Esophagus muscularis mucosa (tissue), 4 donors: ENCODE data around the gene MINK1. TPM values are rescaled to one million over a fixed set of nuclear protein-coding genes. Genes with fewer than 3 reads are reported as not detected.

Source experiments
- DNase-seq: peaks from one replicate; pipeline ENCODE4 v3.0.0-alpha.2; 2017; ENCODE audit errors: extremely low spot score
- H3K27ac ChIP-seq, 4 donors: fragments of 200-600 bp; sonication (generic); replicated peaks in 1 of 4; 1 replicate in 3 of 4; 2 replicates in 1 of 4; pipeline ENCODE4 v1.5.1; 2016 to 2019; ENCODE audit warnings: mild to moderate bottlenecking in 1 of 4
- H3K27me3 ChIP-seq, 4 donors: fragments of 200-600 bp; sonication (generic); one replicate each; pipeline versions ENCODE4 v1.5.1 to v1.6.0; 2016 to 2019
- H3K36me3 ChIP-seq, 4 donors: fragments of 200-600 bp; sonication (generic); one replicate each; pipeline ENCODE4 v1.5.1; 2016 to 2019
- H3K4me1 ChIP-seq, 4 donors: fragments of 200-600 bp; sonication (generic); one replicate each; pipeline ENCODE4 v1.5.1; 2016 to 2019
- H3K4me3 ChIP-seq, 4 donors: fragments of 200-600 bp; sonication (generic); 1 replicate in 2 of 4; 2 replicates in 2 of 4; pipeline ENCODE4 v1.5.1; 2016 to 2019; ENCODE audit warnings: mild to moderate bottlenecking in 4 of 4, moderate library complexity in 1 of 4
- H3K9me3 ChIP-seq, 4 donors: fragments of 200-600 bp; sonication (generic); 1 replicate in 3 of 4; 2 replicates in 1 of 4; pipeline ENCODE4 v1.5.1; 2016 to 2019
- CTCF ChIP-seq, 3 experiments: fragments of 200-600 bp in 2 of 3; fragments of 450-650 bp in 1 of 3; sonication (generic) in 2 of 3; IDR thresholded peaks; one replicate each; pipeline ENCODE4 v1.5.1; 2017 to 2019; ENCODE audit warnings: antibody characterized with exemption in 3 of 3, mild to moderate bottlenecking in 2 of 3, moderate library complexity in 1 of 3
- EP300 ChIP-seq: sonication (generic); formaldehyde crosslinking; IDR thresholded peaks from one replicate; pipeline ENCODE4 v1.6.1; 2017; ENCODE audit warnings: antibody characterized with exemption
- POLR2A ChIP-seq: fragments of 450-650 bp; IDR thresholded peaks from one replicate; pipeline ENCODE4 v1.6.1; 2017; ENCODE audit warnings: antibody characterized with exemption, moderate library complexity, mild to moderate bottlenecking, low read depth
- POLR2AphosphoS5 ChIP-seq, 2 donors: sonication (generic); formaldehyde crosslinking; IDR thresholded peaks; one replicate each; pipeline ENCODE4 v1.6.1; 2017; ENCODE audit warnings: antibody characterized with exemption in 2 of 2
- WGBS: methylation state at CpG from one replicate; pipeline ENCODE4 v1.1.5; 2018; 5-methylcytosine and 5-hydroxymethylcytosine counted together
- intact Hi-C: fragments of 100-400 bp; cut with DNase I; formaldehyde crosslinking; loops from one replicate; pipeline ENCODE4 v1.15.1; 2023
- total RNA-seq, 4 donors: library from RNA; depleted of rRNA; stranded (reverse); fragments of >200 nt; gene quantifications; one replicate each; pipeline versions ENCODE4 v1.1.0 to v1.2.1, GENCODE V29; 2016

The MINK1 gene
- total RNA-seq, 4 donors from 2014 or later, result 28.8 to 55.2 (median 38.8) TPM

GRCh38 chr17:4947010-4947410 is 113.9 kb downstream of the MINK1 start:
- no peak for DNase-seq
- H3K27me3 ChIP-seq, result no peaks in the 10 kb centered on the region
- TF ChIP-seq EP300, result no peak
- no peak for TF ChIP-seq POLR2AphosphoS5 (IDR thresholded peaks at IDR 0.05)
- TF ChIP-seq CTCF (IDR thresholded peaks at IDR 0.05), result no peak
- TF ChIP-seq POLR2A, result no peak
- peaks cover 17 to 55% (median 47%) of the 10 kb centered on the region in 4 donors for H3K36me3 ChIP-seq
- H3K27ac ChIP-seq, result peak overlapping the region; percentile 94 to 100 (median 98)
- peak overlapping the region; percentile 87 to 100 (median 100) for H3K4me3 ChIP-seq
- intact Hi-C loops, result no loop called here
- peaks cover 0 to 2% (median 0%) of the 10 kb centered on the region in 4 donors for H3K9me3 ChIP-seq
- WGBS, result 1% methylated on average over 7 of the region's 7 CpGs
- peaks cover 45 to 85% (median 78%) of the 10 kb centered on the region in 4 donors for H3K4me1 ChIP-seq

Other genes with a start within 250 kb of the MINK1 start
- gene SMTNL2, start 248.8 kb upstream of the MINK1 start, total RNA-seq, result 1 to 10 TPM; 3.0 to 7.2 (median 4.7) TPM
- not detected for gene ALOX15, start 191.7 kb upstream of the MINK1 start, total RNA-seq
- gene PELP1, start 129.2 kb upstream of the MINK1 start, total RNA-seq, result 10 to 100 TPM; 17.0 to 35.0 (median 24.0) TPM
- gene ARRB2, start 122.7 kb upstream of the MINK1 start, total RNA-seq, result 10 to 100 TPM; 25.4 to 41.4 (median 31.4) TPM
- 10 to 100 TPM; 23.3 to 36.4 (median 26.6) TPM for gene MED11, start 101.9 kb upstream of the MINK1 start, total RNA-seq
- under 1 TPM in 3 of 4 donors, not detected in 1; 0.23 to 0.50 (median 0.42) TPM for gene ZMYND15, start 93.5 kb upstream of the MINK1 start, total RNA-seq
- gene CXCL16, start 93.4 kb upstream of the MINK1 start, total RNA-seq, result 10 to 100 TPM in 2 of 4 donors, 1 to 10 TPM in 2; 5.8 to 21.7 (median 9.4) TPM
- not detected for gene TM4SF5, start 61.5 kb upstream of the MINK1 start, total RNA-seq
- 1 to 10 TPM in 3 of 4 donors, under 1 TPM in 1; 0.86 to 3.3 (median 2.6) TPM for gene VMO1, start 47.0 kb upstream of the MINK1 start, total RNA-seq
- gene GLTPD2, start 44.4 kb upstream of the MINK1 start, total RNA-seq, result not detected
- 100 to 1,000 TPM; 162 to 205 (median 190) TPM for gene PSMB6, start 37.2 kb upstream of the MINK1 start, total RNA-seq
- gene PLD2, start 26.2 kb upstream of the MINK1 start, total RNA-seq, result 10 to 100 TPM in 3 of 4 donors, 1 to 10 TPM in 1; 9.6 to 15.2 (median 12.0) TPM
- 1 to 10 TPM in 2 of 4 donors, under 1 TPM in 2; 0.32 to 1.5 (median 0.88) TPM for gene C17orf107, start 66.2 kb downstream of the MINK1 start, total RNA-seq
- 1 to 10 TPM in 1 of 4 donors, under 1 TPM in 2, not detected in 1; 0.13 to 1.2 (median 0.63) TPM for gene CHRNE, start 69.8 kb downstream of the MINK1 start, total RNA-seq
- under 1 TPM in 1 of 4 donors, not detected in 3; 0.33 TPM for gene GP1BA, start 98.9 kb downstream of the MINK1 start, total RNA-seq
- gene SLC25A11, start 106.7 kb downstream of the MINK1 start, total RNA-seq, result 10 to 100 TPM; 38.8 to 73.4 (median 55.5) TPM
- 10 to 100 TPM; 59.8 to 96.3 (median 69.5) TPM for gene RNF167, start 106.9 kb downstream of the MINK1 start, total RNA-seq
- 1,000 to 10,000 TPM; 1,019 to 1,635 (median 1,341) TPM for gene PFN1, start 115.2 kb downstream of the MINK1 start, total RNA-seq
- gene ENO3, start 117.8 kb downstream of the MINK1 start, total RNA-seq, result 1 to 10 TPM; 1.2 to 7.2 (median 2.1) TPM
- 10 to 100 TPM; 45.5 to 74.7 (median 63.6) TPM for gene SPAG7, start 134.5 kb downstream of the MINK1 start, total RNA-seq
- 10 to 100 TPM; 24.0 to 48.2 (median 28.4) TPM for gene CAMTA2, start 154.3 kb downstream of the MINK1 start, total RNA-seq
- 1 to 10 TPM; 1.3 to 4.6 (median 3.0) TPM for gene INCA1, start 164.2 kb downstream of the MINK1 start, total RNA-seq
- gene KIF1C, start 164.6 kb downstream of the MINK1 start, total RNA-seq, result 100 to 1,000 TPM; 157 to 251 (median 187) TPM
- not detected for gene SLC52A1, start 202.1 kb downstream of the MINK1 start, total RNA-seq
- 1 to 10 TPM; 4.1 to 6.2 (median 5.3) TPM for gene ZFP3, start 245.1 kb downstream of the MINK1 start, total RNA-seq